Suppressor macrophage (primary cell): ENCODE results near the gene FAM72A.
"Not testable (repeated sequence)": the region's sequence is repeated elsewhere in the genome, so short reads cannot be mapped to it uniquely, and the experiment has no call there.

Source experiments
- DNase-seq, 4 experiments: peaks; one replicate each; pipeline ENCODE4 v3.0.0-alpha.2; 2020 to 2022

The FAM72A gene

GRCh38 chr1:206215600-206216392 is 13.2 kb upstream of the FAM72A start:
- DNase-seq, result not testable (repeated sequence)

- not testable (repeated sequence) for DNase-seq
Measured at GRCh38 chr1:206210802-206211201, 8.2 kb upstream of the FAM72A start.

DNA sequence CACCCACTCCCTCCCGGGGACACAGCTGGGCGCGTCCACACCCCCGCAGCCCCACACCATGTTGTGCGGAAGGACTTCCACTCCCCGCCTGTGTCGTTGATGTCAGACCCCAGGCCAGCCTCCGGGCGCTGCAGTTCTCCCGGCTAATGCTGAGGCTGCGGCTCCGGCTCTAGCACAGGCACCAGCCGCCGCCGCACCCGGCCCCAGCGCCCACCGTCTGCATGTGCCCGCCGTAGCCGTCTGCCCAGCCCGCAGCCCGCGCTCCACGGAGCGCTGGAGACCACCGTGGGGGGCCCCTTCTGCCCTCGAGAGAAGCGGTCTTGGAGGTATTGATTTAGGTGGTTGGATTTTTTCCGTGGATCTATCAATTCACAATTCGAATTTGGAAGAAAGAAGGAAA is 2.9 kb upstream of the FAM72A start:
- not testable (repeated sequence) for DNase-seq

- DNase-seq, result peak in 2 of 4 experiments; percentile 7 to 9
Measured at GRCh38 chr1:206204871-206205270, 2.2 kb upstream of the FAM72A start.

GRCh38 chr1:206204159-206204511 is 1.5 kb upstream of the FAM72A start:
- DNase-seq, result not testable (repeated sequence)

DNA sequence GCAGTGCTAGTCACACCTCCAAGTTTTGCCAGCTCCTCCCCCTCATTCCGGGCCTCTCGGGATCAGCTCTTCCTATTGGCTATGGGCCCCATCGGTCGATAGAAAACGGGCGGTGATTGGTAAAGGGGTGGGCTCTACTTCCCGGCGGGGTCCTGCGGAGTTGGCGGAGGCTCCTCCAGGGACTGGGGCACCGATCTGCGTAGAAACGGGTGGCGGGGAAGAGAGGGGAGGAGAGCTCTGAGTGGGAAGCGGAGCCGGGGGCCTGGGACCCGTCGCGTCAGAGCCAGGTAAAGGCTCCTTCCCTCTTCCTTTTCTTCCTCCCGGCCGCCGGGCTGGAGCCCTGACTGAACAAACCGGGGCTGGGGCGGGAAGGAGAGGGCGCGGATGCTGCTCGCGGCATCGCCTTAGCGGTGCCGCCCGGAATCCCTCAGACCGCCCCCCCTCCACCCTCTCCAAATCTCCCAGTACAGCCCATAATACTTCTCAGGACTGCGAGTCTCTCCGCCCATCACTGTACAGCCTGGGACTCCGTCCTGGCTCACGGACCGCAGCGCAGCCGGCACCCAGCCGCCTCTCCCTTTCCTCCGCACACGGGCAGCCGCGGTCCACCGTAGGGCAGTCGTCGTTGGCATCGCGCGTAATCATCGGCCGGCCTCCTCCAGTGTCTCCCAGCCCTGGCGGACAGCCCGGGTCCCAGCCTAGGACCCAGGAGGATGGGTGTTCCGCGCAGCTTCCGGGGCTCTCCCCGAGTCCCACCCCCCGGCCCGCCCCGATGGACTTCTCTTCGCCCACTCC is 922 bp upstream of the FAM72A start, which contains the start of gene SRGAP2:
SRGAP2 (plus strand) TSS at position 178 of the 795 bp plus-strand sequence. CDS start 2,430 bp downstream, outside the sequence.
- DNase-seq, result peak; percentile 23 to 59 (median 40)

DNA sequence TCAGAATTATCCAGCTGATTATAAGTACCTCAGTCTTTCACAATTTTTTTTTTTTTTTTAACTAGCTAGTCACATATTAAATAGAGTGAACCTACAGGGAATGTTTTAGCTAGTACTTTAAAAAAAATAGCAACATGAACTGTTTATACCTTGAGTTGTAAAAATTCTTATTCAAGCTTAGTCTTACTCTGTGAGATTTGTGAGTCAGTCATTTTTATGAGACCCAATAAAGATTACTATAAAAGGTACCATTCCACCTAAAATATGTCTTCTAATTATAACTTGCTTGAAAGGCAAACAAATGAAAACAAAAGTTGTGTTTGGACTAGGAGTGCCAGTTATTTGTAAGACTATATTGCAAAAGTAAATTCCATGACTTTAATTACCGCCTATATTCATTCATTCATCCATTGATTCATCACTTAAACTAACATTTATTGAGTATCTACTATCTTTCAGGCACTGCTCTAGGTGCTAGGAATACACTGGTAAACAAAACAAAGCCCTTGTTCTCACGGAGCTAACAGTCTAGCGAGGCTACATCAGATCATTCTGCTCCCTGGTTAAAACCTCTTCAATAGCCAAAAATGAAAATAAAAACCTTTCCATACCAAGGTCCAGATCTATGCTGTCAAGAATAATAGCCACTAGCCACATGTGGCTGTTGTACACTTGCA is 5.8 kb downstream of the FAM72A start:
- DNase-seq, result not testable (repeated sequence)

- not testable (repeated sequence) for DNase-seq
Measured at GRCh38 chr1:206195182-206195581, 7.5 kb downstream of the FAM72A start.

DNA sequence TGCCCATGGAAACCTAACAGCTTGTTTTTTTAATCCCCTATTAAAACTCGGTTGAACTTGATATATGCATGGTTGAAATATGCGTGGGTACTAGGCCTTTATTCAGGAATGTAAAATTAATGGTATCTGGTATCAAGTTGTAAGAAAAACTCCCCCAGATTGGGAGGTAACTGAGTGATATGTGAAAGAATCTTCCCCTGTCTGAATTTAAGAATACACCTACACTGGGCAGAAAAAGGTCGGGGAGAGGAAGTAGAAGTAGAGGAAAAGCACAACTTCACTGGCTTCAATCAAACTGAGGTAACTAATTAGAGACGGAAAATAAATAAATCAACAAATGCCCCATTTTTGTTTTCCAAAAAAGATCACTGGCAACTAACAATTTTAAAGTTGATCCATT is 15.8 kb downstream of the FAM72A start:
- not testable (repeated sequence) for DNase-seq

DNA sequence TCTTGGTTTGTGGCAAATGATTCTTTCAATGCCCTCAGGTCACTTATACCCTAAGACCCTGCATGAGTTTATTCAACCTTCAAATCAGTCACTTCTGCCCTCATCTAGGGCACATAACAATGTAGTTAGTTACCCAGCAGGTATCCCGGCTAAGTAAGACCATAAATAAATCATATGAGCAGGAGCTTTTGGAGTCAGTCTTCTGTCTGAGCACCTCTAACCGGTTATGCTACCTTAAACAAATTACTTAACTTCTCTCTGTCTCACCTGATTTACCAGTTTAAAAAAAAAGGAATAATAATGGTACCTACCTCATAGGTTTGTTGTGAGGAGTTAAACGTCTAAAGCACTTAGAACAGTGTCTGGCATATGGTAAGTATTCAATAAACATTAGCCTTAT is 16.9 kb downstream of the FAM72A start:
- not testable (repeated sequence) for DNase-seq

DNA sequence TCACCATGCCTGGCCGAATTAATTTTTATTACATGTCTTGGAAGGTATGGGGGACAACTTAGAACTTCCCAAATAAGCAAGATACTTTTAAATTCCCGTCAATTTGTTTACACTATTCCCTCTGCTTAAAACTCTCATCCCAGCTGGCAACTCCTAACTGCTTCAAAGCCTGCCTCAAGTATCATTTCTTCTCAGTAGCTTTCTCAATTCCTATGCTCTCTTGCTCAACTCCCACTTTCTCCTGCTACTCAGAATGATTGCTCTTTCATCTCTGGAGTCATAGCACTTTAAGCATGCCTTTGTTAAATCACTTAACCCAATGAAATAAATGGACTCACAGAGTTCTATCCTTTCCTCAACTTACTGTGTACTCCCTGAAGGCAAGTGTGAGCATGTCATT is 18.9 kb downstream of the FAM72A start:
- peak in 2 of 4 experiments; percentile 17 to 38 for DNase-seq

GRCh38 chr1:206182368-206183317 is 20.0 kb downstream of the FAM72A start:
- peak in 3 of 4 experiments; percentile 20 to 51 (median 32) for DNase-seq

DNA sequence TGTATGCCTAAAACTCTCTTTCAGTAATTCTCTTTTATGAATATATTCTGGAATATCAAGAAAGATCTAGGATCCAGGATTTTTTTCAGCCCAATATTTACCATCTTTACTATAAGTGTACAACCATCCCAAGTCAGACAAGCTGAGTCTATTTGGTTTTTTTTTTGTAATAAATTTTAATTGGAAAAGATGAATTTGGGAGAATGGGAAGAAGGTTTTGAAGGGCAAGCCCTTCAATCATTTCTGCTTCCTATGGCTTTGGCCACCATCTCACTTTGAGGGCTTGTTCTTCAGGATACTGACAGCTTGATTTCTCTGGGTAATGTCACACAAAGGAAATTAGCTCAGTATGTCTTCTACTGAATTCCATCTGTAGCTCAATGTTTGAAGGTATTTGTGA is 23.0 kb downstream of the FAM72A start:
- not testable (repeated sequence) for DNase-seq

- peak; percentile 3 to 34 (median 29) for DNase-seq
Measured at GRCh38 chr1:206178061-206178989, 24.3 kb downstream of the FAM72A start.

GRCh38 chr1:206176114-206176502 is 26.5 kb downstream of the FAM72A start:
- not testable (repeated sequence) for DNase-seq

DNA sequence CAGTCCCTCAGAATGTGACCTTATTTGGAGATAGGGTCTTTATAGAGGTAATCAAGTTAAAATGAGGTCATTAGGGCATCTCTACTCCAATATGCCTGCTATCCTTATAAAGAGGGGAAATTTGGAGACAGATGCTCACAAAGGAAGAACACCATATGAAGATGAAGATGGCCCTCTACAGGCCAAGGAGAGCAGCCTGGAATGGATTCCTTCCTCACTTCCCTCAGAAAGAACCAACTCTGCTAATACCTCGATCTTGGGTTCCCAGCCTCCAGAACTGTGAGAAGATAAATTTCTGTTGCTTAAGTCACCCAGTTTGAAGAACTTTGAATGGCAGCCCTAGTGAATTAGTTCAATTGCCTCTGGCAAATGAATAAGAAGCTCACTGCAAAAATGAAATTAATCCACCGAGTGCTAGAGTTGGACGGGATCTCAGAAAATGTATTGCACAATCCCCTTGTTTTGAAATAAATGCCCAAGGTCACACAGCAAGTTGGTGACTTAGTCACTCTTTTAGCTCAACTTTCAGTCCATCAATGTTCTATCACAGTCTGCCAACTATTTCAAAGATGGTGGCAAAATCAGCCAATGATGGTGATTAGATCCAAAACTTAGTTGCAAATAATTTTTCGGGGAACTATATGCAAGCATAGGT is 27.1 kb downstream of the FAM72A start:
- peak; percentile 44 to 61 (median 58) for DNase-seq

- DNase-seq, result peak in 1 of 4 experiments; percentile 2
Measured at GRCh38 chr1:206174182-206174868, 28.3 kb downstream of the FAM72A start.

GRCh38 chr1:206173110-206173719 is 29.4 kb downstream of the FAM72A start:
- not testable (repeated sequence) for DNase-seq

- peak in 2 of 4 experiments; percentile 5 to 14 for DNase-seq
Measured at GRCh38 chr1:206169794-206170193, 32.8 kb downstream of the FAM72A start.
